GM12891 (cell line): ENCODE measurements around the gene ELMO1.

Source experiments
- DNase-seq: peaks from one replicate; pipeline ENCODE4 v3.0.0; 2011; ENCODE audit warnings: low spot score; ENCODE audit not compliant: insufficient read length
- FAIRE-seq: peaks from 2 replicates; lab custom pipeline; 2011; peaks lifted over from hg19 to GRCh38; lab: Jason Lieb, UNC
- PAX5 ChIP-seq: IDR thresholded peaks from 2 replicates; pipeline ENCODE4 v1.6.1; 2011; ENCODE audit warnings: low read length, moderate library complexity, mild to moderate bottlenecking; ENCODE audit not compliant: insufficient read depth, severe bottlenecking
- POLR2A ChIP-seq: IDR thresholded peaks from 2 replicates; pipeline ENCODE4 v1.6.1; 2011; ENCODE audit warnings: low read depth, low read length, control low read depth
- POLR2AphosphoS5 ChIP-seq: IDR thresholded peaks from 2 replicates; pipeline ENCODE4 v1.6.1; 2011; ENCODE audit warnings: low read depth, low read length, control low read depth
- POU2F2 ChIP-seq: IDR thresholded peaks from 2 replicates; pipeline ENCODE4 v1.6.1; 2011; ENCODE audit warnings: low read depth, mild to moderate bottlenecking, control low read depth, low read length, moderate library complexity
- SPI1 ChIP-seq: IDR thresholded peaks from 2 replicates; pipeline ENCODE4 v1.6.1; 2011; ENCODE audit warnings: low read depth, low read length, control low read depth
- TAF1 ChIP-seq: IDR thresholded peaks from 2 replicates; pipeline ENCODE4 v1.6.1; 2011; ENCODE audit warnings: low read depth, low read length, control low read depth

The ELMO1 gene

GRCh38 chr7:37027104-37027503 lies 421.6 kb downstream of the ELMO1 start:
- no peak for TF ChIP-seq POLR2AphosphoS5
- TF ChIP-seq SPI1 = no peak
- no peak for TF ChIP-seq TAF1
- TF ChIP-seq POLR2A = no peak
- no peak for TF ChIP-seq POU2F2
- TF ChIP-seq PAX5 = no peak
- DNase-seq = no peak
- peak; percentile 45 for FAIRE-seq

- FAIRE-seq (peak; percentile 66), DNase-seq (no peak)
- TF ChIP-seq SPI1 (peak; percentile 93), POLR2A (no peak)
Measured at GRCh38 chr7:37018954-37019353, 429.7 kb downstream of the ELMO1 start.

- no peak for TF ChIP-seq POLR2A
- no peak for TF ChIP-seq TAF1
- TF ChIP-seq POLR2AphosphoS5 = no peak
- no peak for TF ChIP-seq POU2F2
- no peak for TF ChIP-seq PAX5
- TF ChIP-seq SPI1 = no peak; the same call in 1 of the 2 replicates
- FAIRE-seq = no peak
- no peak for DNase-seq
Measured at GRCh38 chr7:37016064-37016878, 432.4 kb downstream of the ELMO1 start.

GRCh38 chr7:37015353-37016034 lies 433.2 kb downstream of the ELMO1 start:
- FAIRE-seq (no peak), DNase-seq (no peak)
- TF ChIP-seq POU2F2 = no peak
- TF ChIP-seq POLR2A = no peak
- no peak for TF ChIP-seq PAX5
- TF ChIP-seq POLR2AphosphoS5 = no peak
- no peak for TF ChIP-seq TAF1
- no peak for TF ChIP-seq SPI1

GRCh38 chr7:37013771-37014170 lies 434.9 kb downstream of the ELMO1 start:
- DNase-seq = no peak
- TF ChIP-seq TAF1 (no peak), POLR2AphosphoS5 (no peak), POLR2A (no peak), POU2F2 (no peak), SPI1 (no peak), PAX5 (no peak)
- FAIRE-seq = no peak

- TF ChIP-seq POU2F2 (no peak), TAF1 (no peak), POLR2AphosphoS5 (no peak), SPI1 (no peak), PAX5 (no peak), POLR2A (no peak)
- DNase-seq (no peak), FAIRE-seq (no peak)
Measured at GRCh38 chr7:37011151-37011890, 437.3 kb downstream of the ELMO1 start.

GRCh38 chr7:37009125-37009675 lies 439.5 kb downstream of the ELMO1 start:
- FAIRE-seq (no peak), DNase-seq (no peak)
- TF ChIP-seq SPI1 (no peak), POU2F2 (no peak), PAX5 (no peak), TAF1 (no peak), POLR2A (no peak), POLR2AphosphoS5 (no peak)

GRCh38 chr7:37007691-37008090 lies 441.0 kb downstream of the ELMO1 start:
- DNase-seq = no peak
- TF ChIP-seq POLR2A (no peak), TAF1 (no peak), SPI1 (no peak), POLR2AphosphoS5 (no peak), POU2F2 (no peak), PAX5 (no peak)
- no peak for FAIRE-seq
